ENCODE results near the gene PUM1.
"Not testable (repeated sequence)": the region's sequence is repeated elsewhere in the genome, so short reads cannot be mapped to it uniquely, and the experiment has no call there.

The PUM1 gene

DNA sequence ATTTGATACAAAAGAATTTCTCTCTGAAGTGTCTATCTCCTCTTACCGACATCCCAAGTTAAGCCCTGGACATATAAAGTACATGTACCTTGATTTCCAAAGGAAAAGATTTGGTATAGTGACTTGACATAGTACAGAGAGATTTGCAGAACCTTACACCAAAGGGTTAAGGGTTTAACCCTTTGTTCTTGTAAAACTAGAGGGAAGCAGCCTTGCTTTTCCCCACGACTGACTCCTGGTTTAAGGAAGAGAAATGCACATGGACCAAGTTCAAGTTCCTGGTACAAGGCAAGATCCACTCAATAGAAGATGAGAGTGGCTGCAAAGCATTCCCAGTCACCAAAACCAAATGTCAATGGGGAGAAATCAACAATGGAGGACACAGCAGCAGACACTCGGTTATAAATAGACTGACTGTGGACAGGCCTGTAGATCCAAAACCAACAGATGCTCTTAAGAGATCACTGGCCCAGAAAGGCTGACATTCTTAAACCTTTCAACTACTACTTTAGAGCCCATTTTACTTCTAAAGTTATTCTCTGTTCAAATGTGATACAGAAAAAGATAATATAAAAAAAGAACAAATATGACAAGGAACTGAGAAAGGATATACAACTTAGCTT is 69.4 kb downstream of the PUM1 start:
- DNase-seq (ENCODE audit: low read depth, low spot score), result no peak

GRCh38 chr1:30991862-30992606 is 73.5 kb downstream of the PUM1 start:
- DNase-seq (ENCODE audit: low read depth, low spot score), result no peak

DNA sequence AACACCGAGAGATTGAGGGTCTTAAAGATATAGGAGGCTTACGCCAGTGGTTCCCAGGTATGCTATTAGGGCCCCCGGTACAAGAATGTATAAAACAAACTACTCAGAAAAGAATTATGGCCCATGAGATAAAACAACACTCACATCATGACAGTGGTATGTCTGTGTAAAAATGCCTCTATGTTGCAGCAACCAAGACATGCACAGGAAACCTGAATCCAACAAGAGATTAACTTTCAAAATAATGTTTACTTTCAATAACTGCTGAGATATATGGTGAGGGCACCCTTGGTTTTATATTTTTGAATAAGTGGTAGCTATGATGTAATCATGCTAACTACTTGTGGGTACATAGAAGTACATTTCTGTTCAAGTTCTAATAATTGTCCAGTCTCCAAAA is 74.9 kb downstream of the PUM1 start:
- DNase-seq (ENCODE audit: low read depth, low spot score), result no peak

GRCh38 chr1:30988045-30988444 is 77.5 kb downstream of the PUM1 start:
- no peak for DNase-seq (ENCODE audit: low read depth, low spot score)

GRCh38 chr1:30986755-30987154 is 78.8 kb downstream of the PUM1 start:
- no peak for DNase-seq (ENCODE audit: low read depth, low spot score)

DNA sequence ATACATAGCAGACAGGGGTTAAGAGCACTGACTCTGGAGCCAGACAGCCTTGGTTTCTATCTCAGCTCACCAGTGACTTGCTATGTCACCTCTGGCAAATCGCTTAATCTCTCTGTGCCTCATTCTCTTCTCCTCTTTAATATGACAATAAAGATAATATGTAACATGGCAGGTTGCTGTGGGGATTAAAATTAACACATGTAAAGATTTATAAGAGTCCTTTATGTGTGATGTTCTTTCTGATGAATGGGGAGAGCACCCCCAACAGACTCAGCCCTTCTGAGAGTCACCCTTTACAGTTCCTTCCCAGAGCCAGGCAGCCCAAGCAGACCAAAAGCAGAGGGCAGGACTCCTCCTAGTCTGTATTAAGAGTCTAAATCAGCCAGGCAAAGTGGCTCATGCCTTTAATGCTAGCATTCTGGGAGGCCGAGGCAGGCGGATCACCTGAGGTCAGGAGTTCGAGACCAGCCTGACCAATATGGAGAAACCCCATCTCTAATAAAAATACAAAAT is 80.5 kb downstream of the PUM1 start:
- no peak for DNase-seq (ENCODE audit: low read depth, low spot score)

DNA sequence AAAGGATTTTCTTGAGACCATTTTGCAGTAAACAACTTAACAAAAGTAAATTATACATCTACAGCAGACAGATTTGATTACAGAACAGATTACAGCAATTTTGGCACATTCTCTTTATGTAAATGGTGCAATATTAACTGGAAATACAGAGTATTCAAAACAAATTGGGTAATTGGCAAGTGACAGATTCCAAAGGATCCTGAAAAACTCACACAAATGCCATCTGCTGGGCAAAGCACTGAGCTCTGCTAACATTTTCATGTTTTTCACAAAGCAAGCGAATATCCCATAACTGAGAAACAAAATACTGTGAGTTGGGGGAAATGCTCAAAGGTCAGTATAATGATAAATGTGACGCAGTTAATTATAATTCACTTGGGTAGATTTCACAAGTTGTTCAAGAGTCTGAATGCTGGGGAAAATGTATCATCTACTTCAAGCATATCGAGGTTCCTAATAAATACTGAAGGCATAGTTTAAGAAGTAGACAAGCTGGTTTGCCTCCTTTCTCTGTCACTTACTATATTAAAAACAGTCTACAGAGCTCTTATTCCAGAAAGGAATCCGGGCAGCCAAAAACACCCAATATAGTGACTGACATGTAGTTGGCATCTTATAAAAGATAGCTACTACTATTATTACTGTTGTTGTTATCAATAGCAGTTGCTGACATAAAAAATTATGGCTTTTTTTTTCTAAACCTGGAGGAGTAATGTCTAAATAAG is 81.2 kb downstream of the PUM1 start:
- no peak for DNase-seq (ENCODE audit: low read depth, low spot score)

DNA sequence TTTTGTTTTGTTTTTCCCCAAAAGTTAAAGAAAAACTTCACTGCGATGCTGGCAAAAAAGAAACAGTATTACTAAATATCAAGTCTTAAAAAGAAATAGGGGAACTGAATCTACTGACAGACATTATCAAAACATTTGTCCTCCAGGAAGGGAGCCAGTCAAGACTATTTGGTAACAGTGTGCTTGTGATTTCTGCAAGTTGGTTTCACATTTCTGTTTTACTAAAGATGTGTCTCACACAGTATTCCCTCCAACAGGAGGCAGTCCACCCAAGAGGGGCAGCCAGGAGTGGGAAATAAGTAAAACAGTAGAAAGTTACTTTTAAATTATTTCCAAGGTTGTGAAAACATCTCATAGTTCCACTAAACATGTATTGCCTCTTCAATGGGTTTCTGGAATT is 82.6 kb downstream of the PUM1 start:
- DNase-seq (ENCODE audit: low read depth, low spot score), result no peak

DNA sequence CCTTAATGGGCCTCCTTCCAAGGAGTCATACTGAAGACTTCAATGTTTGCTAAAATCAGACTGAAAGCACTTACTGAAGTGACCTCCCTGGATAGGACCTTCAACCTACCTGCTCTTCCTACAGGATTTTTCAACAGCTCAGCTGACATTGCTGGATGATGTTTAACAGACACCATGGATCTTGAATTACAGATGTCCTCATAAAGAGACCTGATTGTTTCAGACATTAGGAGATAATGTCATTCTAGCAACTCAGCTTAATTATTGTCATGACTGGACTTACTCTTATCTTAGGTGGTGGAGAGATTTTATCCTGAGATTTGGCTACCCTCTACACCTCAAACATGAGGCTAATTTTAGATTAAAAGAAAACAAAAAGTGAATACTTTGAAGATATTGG is 83.1 kb downstream of the PUM1 start:
- no peak for DNase-seq (ENCODE audit: low read depth, low spot score)

DNA sequence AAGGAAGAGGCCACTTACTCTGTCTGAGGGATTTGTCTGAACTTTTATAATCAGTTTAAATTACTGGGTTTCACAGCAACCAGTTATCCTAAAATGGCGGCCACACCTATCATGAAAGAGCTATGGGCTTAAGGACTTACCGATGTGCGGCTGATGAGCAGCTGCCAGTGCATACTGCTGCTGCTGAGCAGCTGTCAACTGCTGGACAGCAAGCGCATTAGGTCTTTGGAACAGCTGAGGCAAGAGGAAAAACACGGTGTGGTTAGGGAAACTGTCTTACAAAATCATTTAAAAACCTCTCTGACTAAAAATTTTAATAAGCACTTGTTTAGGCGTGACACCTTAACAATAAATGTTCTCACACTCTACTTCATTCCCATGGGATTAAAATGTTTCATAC is 84.3 kb downstream of the PUM1 start:
- no peak for DNase-seq (ENCODE audit: low read depth, low spot score)

- DNase-seq (ENCODE audit: low read depth, low spot score), result no peak
These were observed 88.0 kb downstream of the PUM1 start for GRCh38 chr1:30977511-30977910.

GRCh38 chr1:30977105-30977504 is 88.4 kb downstream of the PUM1 start:
- no peak for DNase-seq (ENCODE audit: low read depth, low spot score)

DNA sequence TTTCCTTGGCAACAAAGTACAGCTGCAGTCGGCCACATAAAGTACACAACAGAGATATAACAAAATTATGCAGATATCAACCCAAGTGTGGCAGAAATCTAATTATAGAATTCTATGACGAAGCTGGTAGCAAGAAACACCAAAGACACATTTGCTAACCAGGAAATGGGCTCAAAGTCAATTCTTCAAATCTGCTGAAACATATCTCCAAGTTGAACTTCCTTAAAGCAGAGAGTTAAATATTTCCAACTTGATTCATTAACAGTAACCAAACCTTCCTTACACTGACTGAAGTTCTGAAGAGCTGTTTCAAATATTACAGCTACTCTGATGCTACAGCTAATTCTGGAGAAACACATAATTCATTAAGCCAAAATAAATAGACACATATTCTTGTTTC is 89.4 kb downstream of the PUM1 start:
- DNase-seq (ENCODE audit: low read depth, low spot score), result no peak

DNA sequence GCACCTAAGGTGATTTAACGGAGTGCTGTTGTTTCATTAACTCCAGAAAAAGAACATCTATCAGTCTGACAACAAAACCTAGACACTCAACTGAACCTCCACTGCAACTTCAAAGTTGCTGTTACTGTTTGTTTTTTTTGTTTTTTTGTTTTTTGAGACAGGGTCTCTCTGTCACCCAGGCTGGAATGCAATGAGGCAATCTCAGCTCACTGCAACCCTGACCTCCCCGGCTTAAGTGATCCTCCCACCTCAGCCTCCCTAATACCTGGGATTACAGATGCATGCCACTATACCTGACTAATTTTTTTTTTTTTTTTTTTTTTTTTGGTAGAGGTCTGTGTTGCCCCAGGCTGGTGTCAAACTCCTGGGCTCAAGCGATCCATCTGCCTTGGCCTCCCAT is 90.3 kb downstream of the PUM1 start:
- DNase-seq (ENCODE audit: low read depth, low spot score), result no peak

DNA sequence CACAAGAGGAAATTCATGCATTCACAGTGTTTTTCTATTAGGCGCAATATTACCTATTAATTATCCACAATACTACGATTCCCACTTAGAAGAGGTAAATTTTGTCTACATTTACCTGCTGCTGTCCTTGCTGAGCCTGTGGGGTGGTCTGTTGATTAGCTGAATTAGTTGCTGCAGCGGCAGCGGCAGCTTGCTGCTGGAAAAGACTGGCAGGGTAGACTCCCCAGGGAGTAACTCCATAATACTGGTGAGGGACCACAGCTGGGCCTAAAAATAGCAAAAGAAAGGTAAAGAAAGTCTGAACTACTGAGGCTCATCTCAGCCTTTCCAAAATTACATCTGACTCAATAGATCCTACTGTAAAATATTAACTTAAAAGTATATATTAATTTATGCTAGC is 91.0 kb downstream of the PUM1 start:
- DNase-seq (ENCODE audit: low read depth, low spot score), result no peak

DNA sequence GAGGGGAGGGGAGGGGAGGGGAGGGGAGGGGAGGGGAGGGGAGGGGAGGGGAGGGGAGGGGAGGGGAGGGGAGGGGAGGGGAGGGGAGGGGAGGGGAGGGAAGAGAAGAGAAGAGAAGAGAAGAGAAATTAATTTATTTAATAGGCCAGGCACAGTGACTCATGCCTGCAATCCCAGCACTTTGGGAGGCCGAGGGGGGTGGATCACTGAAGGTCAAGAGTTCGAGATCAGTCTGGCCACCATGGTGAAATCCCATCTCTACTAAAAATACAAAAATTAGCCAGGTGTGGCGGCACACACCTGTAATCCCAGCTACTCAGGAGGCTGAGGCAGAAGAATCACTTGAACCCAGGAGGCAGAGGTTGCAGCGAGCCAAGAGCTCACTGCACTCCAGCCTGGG is 93.2 kb downstream of the PUM1 start:
- not testable (repeated sequence) for DNase-seq (ENCODE audit: low read depth, low spot score)

DNA sequence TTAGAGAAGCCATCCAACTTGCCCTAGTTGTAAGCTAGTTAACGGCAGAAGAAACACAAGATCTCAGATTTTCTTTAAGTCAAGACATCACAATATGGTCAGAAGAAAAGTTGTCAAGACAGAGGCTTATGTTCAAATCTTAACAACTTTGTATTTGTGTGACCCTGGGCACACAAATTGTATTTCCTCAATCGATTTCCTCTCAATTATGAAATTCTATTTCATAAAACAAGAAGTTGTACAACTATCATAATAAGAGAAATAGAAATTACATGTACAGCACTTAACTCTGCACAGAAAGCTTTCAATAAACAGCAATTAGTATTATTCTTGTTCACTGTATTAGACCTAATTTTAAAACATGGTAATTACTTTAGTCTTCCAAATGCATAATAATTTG is 94.0 kb downstream of the PUM1 start:
- DNase-seq (ENCODE audit: low read depth, low spot score), result no peak

DNA sequence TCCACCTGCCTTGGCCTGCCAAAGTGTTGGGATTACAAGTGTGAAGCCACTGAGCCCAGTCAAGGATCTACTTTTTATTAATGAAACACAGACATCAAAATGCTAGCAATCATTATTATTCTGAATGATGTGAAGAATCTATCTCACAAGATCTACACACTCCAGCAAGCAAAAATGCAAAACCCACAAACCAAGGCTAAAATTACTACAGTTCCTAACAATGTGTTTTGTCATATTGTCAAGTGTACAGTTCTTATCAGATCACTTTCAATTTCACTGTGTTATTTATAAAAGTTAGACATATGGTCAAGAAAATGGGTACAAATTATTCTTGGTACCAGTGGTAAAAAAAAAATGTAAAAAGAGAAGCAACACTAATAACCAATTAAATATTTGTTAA is 95.6 kb downstream of the PUM1 start:
- no peak for DNase-seq (ENCODE audit: low read depth, low spot score)

- no peak for DNase-seq (ENCODE audit: low read depth, low spot score)
These were observed 97.1 kb downstream of the PUM1 start for GRCh38 chr1:30968220-30968971.

DNA sequence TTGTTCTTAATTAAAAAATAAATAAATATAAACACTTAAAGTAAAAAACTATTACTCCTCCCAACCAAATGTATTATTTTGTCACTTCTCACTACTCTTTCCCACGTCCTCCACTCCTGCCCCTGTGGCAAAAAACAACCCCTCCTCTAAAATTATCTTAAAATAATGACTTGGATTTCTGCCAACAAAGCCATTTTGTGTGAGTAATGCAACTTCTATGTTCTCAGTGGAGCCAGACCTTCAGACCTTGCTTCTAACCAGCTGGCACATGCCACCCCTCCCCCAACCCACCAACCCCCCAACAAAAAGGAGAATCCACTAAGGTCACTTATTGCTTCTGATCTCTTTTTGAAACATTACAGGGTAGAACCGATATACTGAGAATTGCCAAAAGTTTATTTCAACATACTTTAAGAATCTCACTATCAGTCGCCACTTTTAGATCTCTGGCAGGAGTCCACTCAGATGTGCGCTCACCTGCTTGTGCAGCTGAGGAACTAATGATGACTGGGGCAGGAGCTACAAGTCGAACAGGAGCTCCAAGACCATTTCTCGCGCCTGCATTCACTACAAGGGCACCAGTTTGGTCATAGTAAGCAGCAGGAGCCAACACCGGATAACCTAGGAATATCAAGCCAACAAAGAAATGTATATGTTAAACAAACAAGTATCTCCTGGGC is 98.7 kb downstream of the PUM1 start:
- no peak for DNase-seq (ENCODE audit: low read depth, low spot score)

DNA sequence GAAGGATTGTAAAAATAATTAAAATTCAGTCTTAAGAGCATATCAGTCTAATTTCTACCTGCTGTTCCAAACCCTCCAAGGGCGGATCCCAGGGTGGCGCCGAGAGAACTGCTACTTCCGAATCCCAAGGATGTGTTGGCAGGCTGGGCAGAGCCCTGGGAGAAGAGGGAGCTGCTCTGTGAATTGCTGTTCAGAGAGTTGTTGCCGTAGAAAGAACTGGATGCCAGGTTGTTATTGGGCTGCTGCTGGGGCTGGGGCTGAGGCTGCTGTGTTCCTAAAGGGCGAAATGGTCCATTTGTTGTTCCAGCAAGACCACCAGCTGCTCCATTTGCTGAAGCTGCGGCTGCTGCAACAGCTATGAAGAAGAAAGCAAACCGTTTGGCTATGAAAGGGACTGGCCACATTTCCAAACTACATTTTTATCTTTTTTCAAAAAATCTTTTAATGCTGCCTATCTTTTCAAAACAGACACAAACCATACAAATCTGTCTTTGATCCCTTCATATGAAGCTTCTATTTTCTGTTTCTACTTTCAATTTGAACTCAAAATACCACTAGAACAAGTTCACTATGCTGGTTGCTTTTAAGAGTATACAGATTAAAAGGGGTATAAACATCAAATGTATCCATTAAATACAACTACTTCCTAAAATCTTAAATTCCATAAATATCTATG is 99.5 kb downstream of the PUM1 start:
- no peak for DNase-seq (ENCODE audit: low read depth, low spot score)

All from activated CD4-positive, CD25-positive, alpha-beta regulatory T cell treated with anti-CD3 and anti-CD28 coated beads, Interleukin-2, amount 50 U/mL, for 16 hours (primary cell).